HG03558 (cell line): ENCODE results near the gene TSPAN10.
A peak's percentile ranks its signal among the peaks of the same experiment; 100 is the strongest.
"Not testable (repeated sequence)": the region's sequence is repeated elsewhere in the genome, so short reads cannot be mapped to it uniquely, and the experiment has no call there.

ENCODE experiments used
- ATAC-seq: cut with Tn5 transposase; IDR thresholded peaks from one replicate; pipeline ENCODE4 v1.9.1; 2021; ENCODE audit warnings: moderate number of reproducible peaks; ENCODE audit not compliant: unreplicated experiment; ENCODE audit errors: extremely low read depth

The TSPAN10 gene

DNA sequence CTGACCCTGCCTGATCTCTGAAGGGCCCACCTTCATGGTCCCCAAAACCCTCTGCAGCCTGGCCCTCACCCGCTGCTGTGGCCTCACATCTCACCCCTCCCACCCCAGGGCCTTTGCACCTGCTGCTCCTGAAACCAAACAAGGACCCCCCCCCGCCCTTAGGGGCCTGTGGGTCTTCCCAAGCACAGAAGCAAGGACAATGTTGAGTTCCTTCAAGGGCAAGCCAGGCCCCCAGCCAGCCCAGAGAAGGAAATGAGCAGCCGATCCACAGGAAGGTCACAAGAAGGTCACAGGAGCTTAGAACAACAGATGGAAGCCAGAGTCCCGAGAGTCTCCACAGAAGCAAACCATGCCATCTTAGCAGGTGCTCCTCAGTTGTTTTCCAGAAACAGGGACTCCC lies 19.8 kb downstream of the TSPAN10 start:
- no peak for ATAC-seq

DNA sequence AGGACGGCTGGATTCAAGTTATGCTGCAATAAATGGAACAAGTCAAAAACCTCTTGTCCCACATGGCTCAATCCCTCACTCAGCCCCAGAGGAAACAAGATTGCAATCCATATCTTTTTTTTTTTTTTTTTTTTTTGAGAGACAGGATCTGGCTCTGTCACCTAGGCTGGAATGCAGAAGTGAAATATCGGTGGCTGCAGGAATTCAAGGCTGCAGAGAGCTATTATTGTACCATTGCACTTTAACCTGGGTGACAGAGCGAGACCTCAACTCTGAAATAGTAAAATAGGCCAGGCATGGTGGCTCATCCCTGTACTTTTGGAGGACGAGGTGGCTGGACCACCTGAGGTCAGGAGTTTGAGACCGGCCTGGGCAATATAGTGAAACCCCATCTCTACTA lies 22.0 kb downstream of the TSPAN10 start:
- ATAC-seq, result no peak

DNA sequence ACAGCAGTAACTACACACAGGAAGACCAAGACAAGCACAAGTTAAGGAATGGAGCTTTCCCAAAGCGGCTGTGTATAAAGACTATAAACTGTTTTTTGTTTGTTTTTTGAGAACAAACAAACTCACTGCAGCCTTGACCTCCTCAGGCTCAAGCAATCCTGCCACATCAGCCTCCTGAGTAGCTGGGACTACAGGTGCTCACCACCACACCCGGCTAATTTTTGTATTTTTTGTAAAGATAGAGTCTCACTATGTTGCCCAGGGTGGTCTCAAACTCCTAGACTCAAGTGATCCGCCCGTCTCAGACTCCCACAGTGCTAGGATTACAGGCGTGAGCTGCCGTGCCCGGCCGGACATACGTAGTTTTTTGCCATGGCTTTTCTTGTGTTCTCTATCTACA lies 23.4 kb downstream of the TSPAN10 start:
- no peak for ATAC-seq

DNA sequence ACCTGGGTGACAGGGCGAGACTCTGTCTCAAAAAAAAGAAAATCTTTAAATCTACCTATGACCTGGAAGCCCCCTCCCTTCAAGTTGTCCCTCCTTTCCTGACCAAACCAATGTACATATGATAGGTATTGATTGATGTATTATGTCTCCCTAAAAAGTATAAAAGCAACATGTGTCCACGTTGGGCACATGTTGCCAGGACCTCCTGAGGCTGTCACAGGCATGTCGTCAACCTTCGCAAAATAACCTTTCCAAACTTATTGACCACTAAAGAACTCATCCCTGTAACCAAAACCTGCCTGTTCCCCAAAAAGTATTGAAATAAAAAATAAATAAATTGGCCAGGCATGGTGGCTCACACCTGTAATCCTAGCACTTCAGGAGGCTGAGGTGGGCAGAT lies 25.0 kb downstream of the TSPAN10 start:
- no peak for ATAC-seq

DNA sequence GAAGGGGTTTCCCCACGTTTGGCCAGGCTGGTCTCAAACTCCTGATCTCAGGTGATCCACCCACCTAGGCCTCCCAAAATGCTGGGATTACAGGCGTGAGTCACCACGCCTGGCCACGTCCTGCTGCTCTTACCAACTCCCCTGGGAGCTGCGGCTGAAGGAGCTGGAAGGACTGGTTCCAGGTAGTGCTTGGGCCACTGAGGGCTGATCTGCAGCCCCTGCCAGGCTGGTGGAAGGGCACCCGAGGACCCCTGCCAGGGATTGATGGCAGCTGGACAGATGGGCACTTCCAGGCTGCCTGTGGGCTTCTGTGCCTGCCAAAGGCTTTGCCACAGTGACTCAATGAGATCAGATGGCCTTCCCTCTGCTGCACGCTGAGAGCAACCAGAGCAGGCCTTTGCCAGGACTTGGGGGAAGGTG lies 27.1 kb downstream of the TSPAN10 start:
- ATAC-seq, result no peak

DNA sequence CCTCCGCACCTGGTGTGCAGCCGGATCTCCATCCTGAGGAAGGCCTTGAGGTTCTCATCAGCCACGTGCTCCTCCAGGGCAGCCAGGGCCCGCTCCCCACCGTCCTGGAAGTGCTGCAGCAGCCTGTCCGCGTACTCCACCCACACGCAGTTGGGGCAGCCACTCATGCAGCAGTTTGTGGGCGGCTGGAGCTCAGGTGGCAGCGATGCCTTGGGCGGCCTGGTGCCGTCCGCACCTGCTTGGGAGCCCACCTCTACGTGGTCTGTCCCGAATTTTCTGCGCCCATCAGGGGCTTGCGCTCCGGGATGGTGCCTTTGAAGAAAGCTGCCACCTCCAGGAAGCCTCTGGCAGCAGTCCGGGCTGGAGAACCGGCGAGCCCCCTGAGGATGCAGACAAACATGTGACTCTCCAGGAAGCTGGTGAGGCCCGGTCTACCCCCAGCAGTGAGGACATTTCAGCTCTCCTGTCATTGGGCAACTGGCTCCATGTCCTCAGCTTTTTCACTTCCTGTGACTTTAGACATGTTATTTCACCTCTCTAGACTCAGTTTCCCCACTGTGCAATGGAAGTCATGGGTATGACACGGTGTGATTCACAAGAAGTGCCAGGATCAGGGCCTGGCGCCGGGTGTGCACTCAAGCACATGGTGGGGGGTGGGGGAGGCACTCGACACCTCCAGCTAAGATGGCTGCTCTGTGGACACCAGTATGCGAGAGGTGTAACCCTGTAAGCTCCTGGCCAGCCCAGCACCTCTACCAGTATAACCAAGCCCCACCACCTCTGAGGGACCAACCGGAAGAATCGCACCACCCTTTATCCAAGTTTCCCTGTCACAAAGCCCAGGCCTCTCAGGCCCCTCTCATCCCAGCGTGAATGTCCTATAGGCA lies 28.5 kb downstream of the TSPAN10 start:
- ATAC-seq, result no peak

DNA sequence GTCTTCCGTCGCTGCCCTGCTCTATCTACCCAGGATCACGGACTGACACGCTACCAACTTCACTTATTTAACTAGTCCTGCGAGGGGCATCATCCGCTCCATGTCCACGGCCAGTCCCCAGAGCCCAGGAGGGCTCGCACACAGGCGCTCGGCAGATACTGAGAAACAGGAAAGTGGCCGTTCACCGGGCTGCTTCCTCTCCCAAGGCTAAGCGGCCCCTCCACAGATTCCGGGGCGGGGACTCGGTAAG lies 29.0 kb downstream of the TSPAN10 start:
- no peak for ATAC-seq

DNA sequence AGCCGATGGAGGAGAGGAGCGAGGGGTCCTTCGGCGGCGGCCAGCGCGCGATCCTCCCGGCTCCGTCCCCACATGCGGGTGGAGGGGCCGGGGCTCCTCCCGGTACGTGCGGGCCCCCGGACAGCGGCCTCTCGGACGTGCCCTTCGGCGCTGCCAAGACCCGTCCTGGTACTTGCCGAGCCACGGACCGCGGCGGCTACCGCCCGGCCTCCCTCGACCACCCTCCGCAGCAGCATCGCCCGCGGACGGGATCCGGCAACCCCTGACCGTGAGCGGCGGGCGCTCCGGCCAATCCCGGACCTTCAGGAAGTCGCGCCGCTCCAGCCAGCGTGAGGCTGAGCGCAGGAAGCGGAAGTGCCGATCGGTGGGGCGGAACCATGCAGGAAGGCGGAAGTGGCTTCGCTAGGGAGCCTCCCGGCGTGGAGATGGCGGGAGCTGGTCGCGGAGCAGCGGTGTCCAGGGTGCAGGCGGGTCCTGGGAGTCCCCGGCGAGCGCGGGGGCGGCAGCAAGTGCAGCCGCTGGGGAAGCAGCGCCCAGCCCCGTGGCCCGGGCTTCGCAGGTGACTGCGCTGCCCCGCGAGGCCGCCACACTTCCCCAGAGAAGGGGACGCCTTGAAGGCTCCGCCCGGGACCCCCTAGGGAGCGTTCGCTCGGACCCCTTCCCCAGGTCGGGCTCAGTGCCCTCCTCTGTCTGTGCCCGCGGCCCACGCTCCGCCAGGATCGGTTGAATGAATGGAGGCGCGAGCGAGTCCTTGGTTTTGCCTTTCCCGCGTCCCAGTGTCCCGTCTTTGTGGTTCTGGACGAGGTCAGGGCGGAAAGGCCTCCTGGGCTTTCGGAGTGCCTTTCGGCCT lies 29.6 kb downstream of the TSPAN10 start, which contains the start of the genes CCDC137 and OXLD1:
Gene CCDC137 (plus strand): TSS at position 396 of the 850 bp plus-strand sequence. CDS start 30 bp downstream, at position 426.
Gene OXLD1 (minus strand): TSS at position 264 of the 850 bp plus-strand sequence. CDS start 28 bp downstream, at position 236.
- peak; percentile 82 for ATAC-seq

DNA sequence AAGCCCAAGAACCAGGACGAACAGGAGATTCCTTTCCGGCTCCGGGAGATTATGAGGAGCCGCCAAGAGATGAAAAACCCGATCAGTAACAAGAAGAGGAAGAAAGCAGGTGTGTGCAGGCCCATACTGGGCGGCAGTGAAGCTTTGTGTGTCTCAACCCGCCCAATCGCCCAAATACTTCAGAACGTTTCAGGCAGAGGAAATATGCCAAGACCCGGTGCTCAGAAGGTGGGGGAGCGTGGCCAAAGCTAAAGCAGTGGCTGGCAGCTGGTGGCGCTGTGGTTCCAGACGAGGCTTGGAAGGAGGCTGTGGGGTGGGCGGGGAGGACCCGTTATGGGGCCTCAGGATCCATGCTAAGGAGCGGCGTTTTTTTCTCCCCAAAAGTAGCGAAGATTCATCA lies 30.8 kb downstream of the TSPAN10 start:
- no peak for ATAC-seq

DNA sequence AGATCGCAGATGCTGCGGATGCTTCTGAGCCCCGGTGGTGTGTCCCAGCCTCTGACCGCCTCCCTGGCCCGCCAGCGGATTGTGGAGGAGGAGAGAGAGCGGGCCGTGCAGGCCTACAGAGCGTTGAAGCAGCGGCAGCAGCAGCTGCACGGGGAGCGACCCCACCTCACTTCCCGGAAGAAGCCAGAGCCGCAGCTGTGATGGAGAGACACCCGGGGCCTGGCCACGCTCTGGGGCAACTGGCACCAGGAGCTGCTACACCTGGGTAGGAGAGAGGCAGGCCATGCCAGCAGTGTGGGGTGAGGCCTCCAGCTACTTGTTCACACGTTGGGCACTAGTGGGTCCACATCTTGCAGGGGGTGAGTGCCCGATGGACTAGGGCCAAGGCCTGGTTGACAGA lies 35.5 kb downstream of the TSPAN10 start:
- no peak for ATAC-seq

DNA sequence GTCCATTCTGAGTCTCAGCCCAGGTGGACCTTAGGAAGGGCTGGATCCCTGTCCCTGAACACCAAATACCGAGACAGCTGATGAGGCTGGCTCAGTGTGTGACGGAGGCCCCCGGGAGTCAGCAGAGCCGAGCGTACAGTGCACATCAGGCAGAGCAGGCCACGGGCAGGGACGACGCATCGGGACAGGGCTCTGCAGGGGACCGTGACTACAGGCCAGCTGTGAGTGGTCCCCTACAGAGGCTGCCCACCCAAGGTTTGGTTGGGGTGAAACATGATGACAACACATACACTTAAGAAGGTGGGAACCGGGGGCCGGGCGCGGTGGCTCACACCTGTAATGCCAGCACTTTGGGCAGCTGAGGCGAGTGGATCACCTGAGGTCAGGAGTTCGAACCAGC lies 36.0 kb downstream of the TSPAN10 start:
- no peak for ATAC-seq

DNA sequence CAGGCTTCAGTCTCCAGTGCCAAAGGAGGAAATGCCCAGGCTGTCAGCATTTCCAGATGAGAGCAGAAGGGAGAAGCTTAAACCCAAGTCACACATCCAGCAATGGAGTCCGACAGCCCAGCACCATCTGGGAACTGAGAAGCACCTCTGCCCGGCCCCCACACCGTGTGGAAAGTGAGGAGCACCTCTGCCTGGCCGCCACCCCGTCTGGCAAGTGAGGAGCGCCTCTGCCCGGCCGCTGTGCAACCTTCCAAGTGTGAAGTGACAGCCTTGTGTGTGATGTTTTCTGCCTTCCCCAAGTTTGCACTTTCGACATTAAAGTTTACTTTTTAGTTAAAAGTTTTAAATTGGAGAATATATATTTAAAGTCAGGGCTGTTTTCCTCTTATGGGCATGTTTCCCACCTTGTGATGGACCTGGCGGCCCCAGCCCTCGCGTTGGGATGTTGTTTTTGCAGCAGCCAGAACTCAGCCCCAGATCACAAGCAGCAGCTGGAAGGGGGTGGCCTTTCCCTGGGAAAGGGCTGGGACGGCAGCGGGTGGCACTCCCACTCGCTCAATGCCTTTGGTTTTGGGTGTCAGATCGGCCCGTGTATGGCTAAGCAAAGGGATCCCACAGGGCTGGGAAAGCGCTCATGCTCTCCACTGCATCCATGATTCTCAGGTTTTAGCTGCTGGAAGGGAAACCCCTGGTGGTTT lies 36.7 kb downstream of the TSPAN10 start:
- no peak for ATAC-seq

DNA sequence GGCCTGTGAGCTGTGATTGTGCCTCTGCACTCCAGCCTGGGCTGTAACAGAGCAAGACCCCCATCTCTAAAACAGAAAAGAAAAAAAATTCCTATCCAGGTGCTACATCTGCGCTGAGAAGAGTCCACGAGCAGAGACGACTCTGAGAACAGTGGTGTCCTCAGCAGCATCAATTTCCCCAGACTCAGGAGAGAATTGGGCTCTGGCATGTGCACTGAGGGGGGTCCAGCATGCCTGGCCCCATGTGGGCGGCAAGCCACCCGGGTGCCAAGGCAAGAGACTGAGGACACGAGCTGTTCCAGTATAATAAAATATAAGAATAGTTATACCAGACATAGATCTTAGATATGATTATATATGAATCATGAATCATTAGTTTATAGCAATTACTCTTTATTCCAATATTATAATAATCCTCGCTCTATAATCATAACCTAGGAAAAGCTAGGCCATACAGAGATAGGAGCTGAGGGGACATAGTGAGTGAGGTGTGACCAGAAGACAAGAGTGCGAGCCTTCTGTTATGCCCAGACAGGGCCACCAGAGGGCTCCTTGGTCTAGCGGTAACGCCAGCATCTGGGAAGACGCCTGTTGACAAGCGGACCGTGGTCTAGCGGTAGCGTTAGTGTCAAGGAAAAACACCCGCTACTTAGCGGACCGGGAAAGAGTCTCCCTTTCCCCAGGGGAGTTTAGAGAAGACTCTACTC lies 38.7 kb downstream of the TSPAN10 start:
- ATAC-seq, result not testable (repeated sequence)

DNA sequence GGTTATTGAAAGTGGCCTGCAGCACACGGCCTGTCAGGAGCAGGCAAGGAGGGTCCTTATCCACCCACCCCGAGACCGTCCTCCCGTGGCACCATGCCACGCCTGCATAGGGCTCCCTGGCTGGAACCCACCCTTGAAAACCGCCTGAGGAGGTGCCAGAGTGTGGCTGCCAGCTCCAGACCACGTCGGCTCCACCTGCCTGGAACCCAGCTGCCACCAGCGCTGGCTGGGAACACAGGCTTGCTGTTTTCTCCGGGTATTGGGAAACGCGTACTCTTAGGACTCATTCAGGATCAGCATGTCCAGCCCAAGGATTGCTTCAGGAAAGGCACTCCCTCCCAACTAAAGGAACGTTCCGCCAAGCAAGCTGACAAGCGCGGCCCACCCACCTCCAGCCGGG lies 39.9 kb downstream of the TSPAN10 start:
- ATAC-seq, result no peak

DNA sequence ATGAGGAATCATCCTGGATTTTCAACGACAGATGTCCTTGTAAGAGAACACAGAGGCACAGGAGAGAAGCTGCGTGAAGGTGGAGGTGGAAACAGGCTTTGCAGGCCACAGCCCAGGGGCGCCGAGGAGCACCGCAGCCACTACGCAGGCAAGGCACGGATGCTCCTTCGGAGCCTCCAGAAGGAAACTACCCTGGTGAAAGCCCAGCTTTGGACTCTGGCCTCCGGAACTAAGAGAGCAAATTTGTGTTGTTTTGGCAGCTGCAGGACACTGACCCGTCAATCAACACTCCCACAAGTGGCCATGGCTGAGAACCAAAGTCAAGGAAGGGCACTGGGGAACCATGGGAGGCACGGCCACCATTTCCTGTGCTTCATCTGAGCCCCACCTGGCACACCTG lies 43.2 kb downstream of the TSPAN10 start:
- ATAC-seq, result no peak

DNA sequence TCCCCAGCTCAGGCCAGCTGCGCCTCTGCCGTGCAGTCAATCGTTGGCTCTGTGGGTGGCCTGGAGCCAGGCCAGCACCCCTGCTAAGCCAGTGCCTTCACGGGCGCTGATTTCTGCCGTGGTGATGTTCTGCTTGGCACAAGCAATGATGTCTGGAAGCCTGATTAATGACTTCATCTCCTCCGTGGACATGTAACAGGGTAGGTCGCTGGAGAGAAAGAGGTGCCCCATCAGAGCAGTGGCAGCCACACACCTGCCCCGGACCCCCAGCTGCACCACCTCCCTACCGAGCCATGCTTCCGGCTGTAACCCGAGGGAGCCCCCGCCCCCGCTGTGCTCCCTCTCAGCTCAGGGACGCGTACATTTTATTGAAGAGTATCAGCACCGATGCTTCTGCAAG lies 44.7 kb downstream of the TSPAN10 start:
- ATAC-seq, result no peak

DNA sequence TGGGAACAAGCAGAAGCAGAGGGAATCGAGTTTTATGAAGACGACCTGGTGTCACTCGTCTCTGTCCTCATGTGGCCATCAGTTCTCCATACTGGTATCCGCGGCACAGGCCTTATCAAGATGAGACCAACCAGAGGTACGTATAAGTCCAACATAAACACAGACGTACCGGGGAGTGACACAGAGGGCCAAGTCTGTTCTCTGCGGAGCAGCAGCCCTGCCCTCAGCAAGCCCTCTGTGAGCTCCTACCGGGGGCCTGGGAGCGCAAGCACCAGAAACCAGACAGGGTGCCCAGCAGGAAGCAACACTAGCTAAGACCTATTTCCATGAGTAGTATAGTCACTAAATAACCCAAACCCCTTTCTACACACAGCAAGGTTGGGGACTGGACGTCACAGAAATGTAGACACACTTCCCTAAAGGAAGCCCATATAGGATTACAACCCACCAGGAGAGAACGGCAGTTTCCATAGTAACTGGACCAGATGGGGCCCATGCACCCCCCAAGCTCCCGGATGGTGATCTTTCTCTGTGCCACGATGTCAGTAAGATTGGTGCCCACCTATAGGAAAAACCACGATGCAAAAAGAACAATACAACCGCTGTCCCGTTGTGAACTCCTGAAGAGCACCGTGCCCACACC lies 45.7 kb downstream of the TSPAN10 start:
- ATAC-seq, result no peak

DNA sequence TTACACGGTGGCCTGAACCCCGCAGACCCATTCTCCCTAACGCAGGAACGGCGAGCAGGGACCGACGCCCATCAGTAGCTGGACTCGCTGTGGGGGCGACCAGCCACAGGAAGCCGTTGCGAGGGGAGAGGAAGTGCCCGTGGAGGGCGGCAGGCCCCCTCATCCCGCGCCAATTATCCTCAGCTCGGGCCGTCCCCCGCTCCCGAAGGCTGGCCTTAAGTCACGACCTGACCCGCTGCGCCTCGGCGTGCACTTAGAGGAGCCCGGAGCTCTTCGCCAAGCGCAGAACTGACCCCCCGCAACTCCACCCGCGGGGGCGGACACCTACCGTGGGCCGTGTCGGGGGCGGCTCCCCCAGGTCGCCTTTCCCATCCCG lies 46.2 kb downstream of the TSPAN10 start:
- peak; percentile 5 for ATAC-seq

DNA sequence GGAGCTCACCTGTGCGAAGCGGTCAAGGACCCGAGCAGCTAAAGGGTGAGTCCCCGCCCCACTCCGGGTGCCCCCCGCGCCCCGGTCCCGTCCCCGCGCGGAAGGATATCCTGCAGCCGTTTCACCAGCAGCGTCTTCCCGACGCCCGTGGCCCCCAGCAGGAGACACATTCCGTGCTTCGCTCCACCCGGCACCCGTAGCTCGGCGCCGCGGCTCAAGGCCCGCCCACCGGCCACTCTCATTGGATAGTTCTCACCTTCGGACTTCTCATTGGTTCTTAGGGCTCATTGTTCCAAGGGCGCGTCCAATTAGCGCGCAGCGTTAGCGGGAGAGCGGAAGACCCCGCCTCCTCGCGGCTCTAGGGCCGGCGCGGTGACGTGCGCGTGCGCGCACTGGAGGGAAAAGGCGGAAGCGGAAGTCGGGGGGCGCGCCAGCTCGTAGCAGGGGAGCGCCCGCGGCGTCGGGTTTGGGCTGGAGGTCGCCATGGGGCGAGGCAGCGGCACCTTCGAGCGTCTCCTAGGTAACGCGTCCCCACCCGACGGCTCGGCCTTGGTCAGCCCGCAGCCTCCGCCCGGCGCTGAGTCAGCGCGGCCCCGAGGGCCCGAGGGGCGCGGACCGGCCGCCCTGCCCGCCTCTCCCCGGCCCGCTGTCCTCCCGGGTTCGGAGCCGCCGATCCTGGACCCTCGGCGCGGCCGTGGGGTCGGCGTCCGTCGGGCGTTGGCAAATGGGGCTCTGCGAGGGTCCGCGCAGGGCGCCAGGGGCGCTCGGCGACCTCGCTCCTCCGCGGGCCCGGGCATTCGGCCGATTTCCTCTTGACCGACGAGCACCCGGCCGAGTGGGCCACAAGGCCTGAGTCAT lies 46.8 kb downstream of the TSPAN10 start, which contains the start of the genes ARL16 and HGS:
Gene ARL16 (minus strand): TSS at position 214 of the 858 bp plus-strand sequence. CDS start 44 bp downstream, at position 170.
Gene HGS (plus strand): TSS at position 428 of the 858 bp plus-strand sequence. CDS start 56 bp downstream, at position 484.
- peak; percentile 86 for ATAC-seq
